Skin epidermis (tissue), 12 donors: ENCODE results near the gene RHOF.

Source experiments
- H3K27ac ChIP-seq, 21 experiments: fragments of 200-600 bp; sonication (generic) in 11 of 21; one replicate each; pipeline ENCODE4 v1.5.0; 2020; ENCODE audit warnings: mild to moderate bottlenecking in 3 of 21, inconsistent platforms in 2 of 21, moderate library complexity in 2 of 21
- H3K4me3 ChIP-seq, 7 experiments: fragments of 200-600 bp; sonication (generic) in 2 of 7; one replicate each; pipeline ENCODE4 v1.5.0; 2020; ENCODE audit warnings: inconsistent platforms in 2 of 7, mild to moderate bottlenecking in 2 of 7, moderate library complexity in 1 of 7

The RHOF gene, protein sequence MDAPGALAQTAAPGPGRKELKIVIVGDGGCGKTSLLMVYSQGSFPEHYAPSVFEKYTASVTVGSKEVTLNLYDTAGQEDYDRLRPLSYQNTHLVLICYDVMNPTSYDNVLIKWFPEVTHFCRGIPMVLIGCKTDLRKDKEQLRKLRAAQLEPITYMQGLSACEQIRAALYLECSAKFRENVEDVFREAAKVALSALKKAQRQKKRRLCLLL

GRCh38 chr12:121793440-121793837, at the start of gene RHOF:
RHOF (minus strand) TSS chr12:121793688; CDS start chr12:121793633, 55 bp downstream.
- H3K27ac ChIP-seq = peak within 1 kb of the TSS in 20 of 21 experiments; percentile 52 to 100 (median 78)
- peak within 1 kb of the TSS; percentile 39 to 60 (median 48) for H3K4me3 ChIP-seq

GRCh38 chr12:121839993-121840761, 46.7 kb upstream of the RHOF start:
- peak overlapping the region; percentile 34 to 63 (median 52) for H3K4me3 ChIP-seq
- H3K27ac ChIP-seq = peak overlapping the region in 17 of 21 experiments; percentile 1 to 84 (median 67)

DNA sequence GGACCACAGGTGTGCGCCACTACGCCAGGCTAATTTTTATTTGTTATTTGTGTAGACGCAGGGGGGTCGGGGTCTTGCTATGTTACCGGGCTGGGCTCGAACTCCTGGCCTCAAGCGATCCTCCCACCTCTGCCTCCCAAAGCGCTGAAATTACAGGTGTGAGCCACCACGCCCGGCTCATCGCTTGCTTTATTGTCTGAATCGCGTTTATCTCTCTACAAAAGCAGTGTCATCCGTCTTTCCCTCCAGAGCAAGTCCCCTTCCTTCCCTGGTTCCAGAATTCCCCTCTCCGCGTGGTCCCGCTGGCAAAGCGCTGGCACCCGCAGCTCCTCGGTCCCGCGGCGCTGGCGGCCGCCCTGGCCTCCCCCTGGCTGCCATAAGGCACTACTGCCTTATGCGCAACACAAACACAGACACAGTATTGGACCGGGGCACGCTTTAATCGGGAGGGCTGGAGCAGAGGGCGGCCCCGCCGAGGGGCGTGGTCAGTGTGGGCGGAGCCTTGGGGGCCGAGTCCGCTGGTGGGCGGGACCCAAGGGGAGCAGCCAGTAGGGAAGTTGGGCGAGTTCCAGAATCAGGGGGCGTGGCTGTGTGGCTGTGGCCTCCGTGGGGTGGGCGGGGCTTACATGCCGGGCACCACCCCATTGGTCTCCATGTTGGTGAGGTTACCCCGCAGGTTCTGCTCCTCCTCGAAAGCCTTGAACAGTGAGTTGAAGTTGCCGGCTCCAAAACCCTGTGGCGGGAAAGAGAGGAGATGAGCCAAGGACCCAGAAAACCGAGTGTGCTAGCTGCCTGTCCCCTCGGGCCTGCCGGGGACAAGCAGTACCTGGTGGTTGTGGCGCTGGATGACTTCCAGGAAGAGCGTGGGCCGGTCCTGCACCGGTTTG, 45.9 kb upstream of the RHOF start:
- Histone ChIP-seq H3K27ac (peak overlapping the region in 17 of 21 experiments; percentile 1 to 84 (median 67)), H3K4me3 (peak overlapping the region; percentile 34 to 63 (median 52))

DNA sequence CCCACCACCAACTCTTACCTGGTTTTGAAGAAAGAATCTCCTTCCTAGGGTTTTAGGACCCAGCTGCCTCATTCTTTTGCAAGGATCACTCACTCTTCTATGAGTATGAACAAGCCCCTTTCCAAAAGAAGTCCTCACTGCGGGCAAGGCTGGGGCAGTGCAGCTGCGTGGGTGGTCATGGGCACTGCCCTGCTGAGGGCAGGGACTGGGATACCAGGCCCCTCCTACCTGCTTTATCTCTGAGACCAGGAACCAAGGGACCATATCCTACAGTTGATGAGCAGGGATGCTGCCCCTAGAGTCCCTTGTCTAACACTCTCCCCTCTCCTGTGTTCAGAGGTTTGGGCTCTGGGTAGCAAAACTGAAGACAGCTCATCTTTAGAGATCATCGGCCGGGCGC, 44.6 kb upstream of the RHOF start:
- Histone ChIP-seq H3K27ac (no peak overlapping the region), H3K4me3 (no peak overlapping the region)

DNA sequence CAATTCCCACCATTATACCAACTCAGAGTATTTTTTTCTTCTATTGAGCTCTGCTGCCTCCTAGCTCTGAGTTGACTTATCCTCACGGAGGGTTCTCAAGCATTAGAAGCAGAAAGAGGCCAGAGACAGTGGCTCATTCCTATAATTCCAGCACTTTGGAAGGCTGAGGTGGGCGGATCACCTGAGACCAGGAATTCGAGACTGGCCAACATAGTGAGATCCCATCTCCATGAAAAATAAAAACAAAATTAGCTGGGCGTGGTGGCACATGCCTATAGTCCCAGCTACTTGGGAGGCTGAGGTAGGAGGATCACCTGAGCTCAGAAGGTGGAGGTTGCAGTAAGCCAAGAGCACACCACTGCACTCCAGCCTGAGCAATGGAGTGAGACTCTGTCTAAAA, 44.2 kb upstream of the RHOF start:
- no peak overlapping the region for H3K27ac ChIP-seq
- H3K4me3 ChIP-seq = no peak overlapping the region

GRCh38 chr12:121831571-121832245, 38.2 kb upstream of the RHOF start:
- no peak overlapping the region for H3K4me3 ChIP-seq
- no peak overlapping the region for H3K27ac ChIP-seq

DNA sequence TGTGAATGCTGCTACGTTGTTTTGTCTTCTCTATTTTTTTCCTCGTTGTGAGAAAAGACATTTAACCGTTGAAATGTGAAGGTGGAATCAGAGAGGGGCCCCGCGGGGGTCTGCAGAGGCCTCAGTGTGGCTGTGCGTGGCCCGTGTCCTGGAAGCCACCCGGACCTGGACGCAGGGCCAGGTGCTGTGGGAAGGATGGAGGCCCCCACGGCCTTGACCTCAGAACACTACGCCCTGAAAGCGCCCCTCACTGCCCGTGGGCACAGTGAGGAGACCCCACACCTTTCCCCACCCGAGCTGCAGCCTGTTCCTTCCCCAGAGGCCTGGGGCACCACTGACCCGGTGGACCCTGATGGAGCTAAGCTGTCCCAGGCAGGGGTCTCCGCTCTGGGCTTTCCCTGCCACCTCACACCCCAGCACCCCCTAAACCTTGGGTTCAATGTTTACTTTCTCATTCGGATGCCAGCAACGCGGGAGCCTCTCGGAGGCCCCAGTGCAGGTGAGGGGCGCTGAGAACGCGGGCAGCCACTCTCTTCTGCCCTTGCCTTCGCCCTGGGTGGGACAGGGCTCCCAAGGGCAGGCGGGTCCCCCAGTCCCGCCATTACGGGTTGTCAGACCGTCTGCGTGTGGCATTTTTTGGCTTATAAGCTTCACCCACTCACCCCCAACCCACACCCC, 37.2 kb upstream of the RHOF start:
- Histone ChIP-seq H3K4me3 (no peak overlapping the region), H3K27ac (no peak overlapping the region)

- Histone ChIP-seq H3K27ac (no peak overlapping the region), H3K4me3 (no peak overlapping the region)
These were observed 36.6 kb upstream of the RHOF start for GRCh38 chr12:121830134-121830533.

GRCh38 chr12:121829250-121829918, 35.9 kb upstream of the RHOF start:
- H3K4me3 ChIP-seq = no peak overlapping the region
- H3K27ac ChIP-seq = no peak overlapping the region

- no peak overlapping the region for H3K27ac ChIP-seq
- H3K4me3 ChIP-seq = no peak overlapping the region
These were observed 35.3 kb upstream of the RHOF start for GRCh38 chr12:121828826-121829225.

GRCh38 chr12:121828306-121828705, 34.8 kb upstream of the RHOF start:
- no peak overlapping the region for H3K4me3 ChIP-seq
- no peak overlapping the region for H3K27ac ChIP-seq

GRCh38 chr12:121827351-121828099, 34.0 kb upstream of the RHOF start:
- Histone ChIP-seq H3K27ac (no peak overlapping the region), H3K4me3 (no peak overlapping the region)

- no peak overlapping the region for H3K4me3 ChIP-seq
- no peak overlapping the region for H3K27ac ChIP-seq
These were observed 33.0 kb upstream of the RHOF start for GRCh38 chr12:121826318-121827150.

DNA sequence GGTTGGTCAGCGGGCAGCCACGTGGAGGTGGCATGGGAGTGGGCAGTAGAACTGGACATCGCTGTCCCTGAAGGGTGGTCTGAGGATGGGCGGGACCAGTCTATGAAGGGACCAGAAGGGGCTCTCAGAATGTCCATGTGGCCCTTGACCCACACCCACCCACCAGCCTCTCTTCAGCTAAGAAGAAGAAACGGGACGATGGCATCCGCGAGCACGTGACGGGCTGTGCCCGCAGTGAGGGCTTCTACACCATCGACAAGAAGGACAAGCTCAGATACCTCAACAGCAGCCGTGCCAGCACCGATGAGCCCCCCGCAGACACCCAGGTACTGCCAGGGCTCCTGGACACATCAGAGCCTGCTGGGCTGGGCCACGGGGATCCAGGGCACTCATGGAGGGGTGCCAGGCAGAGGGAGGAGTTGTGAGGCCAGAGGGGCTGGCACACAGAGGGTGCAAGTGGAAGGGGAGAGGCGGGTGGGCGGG, 31.6 kb upstream of the RHOF start:
- Histone ChIP-seq H3K4me3 (no peak overlapping the region), H3K27ac (no peak overlapping the region)

GRCh38 chr12:121823727-121824115, 30.2 kb upstream of the RHOF start:
- no peak overlapping the region for H3K4me3 ChIP-seq
- no peak overlapping the region for H3K27ac ChIP-seq

GRCh38 chr12:121823101-121823726, 29.7 kb upstream of the RHOF start:
- Histone ChIP-seq H3K4me3 (no peak overlapping the region), H3K27ac (no peak overlapping the region)
